ENCODE results near the gene CHPF2. TPM values are rescaled to one million over a fixed set of nuclear protein-coding genes. Genes with fewer than 3 reads are reported as not detected.

Gene CHPF2
- total RNA-seq, 2 donors from 2014 or later = 36.2 to 42.7 TPM

DNA sequence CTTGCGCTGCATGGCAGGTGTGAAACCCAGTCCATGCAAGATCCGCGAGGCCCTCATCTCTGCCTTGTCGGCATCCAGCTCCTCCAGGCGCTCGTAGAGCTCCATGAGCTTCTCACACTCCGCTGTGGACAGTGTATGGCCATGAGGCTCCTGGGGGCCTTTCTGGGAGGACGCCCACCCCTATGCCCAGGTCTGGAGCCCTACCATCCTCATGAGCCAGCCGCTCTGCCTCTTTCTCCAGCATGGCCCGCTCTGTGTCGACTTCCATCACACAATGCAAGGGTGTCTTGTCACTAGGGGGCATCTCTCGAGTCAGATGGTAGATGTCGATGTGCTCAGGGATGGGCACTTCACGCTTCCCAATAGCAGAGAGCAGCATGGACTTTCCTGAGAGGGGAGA, 8.6 kb upstream of the CHPF2 start:
- H3K4me3 ChIP-seq = no peak overlapping the region
- no peak overlapping the region for H3K9ac ChIP-seq (ENCODE audit: low read depth in 2 of 2, low read length in 2 of 2)
- intact Hi-C loops (cut with DNase I) = no loop called here
- no peaks in the 10 kb centered on the region for H3K27me3 ChIP-seq
- DNase-seq = no peak
- TF ChIP-seq CTCF (IDR thresholded peaks at IDR 0.05) = no peak
- no peak overlapping the region for H3K27ac ChIP-seq
- H3K4me1 ChIP-seq = peaks cover 3% of the 10 kb centered on the region
- H3K36me3 ChIP-seq = peaks cover 8% of the 10 kb centered on the region
- H3K9me3 ChIP-seq = no peaks in the 10 kb centered on the region

DNA sequence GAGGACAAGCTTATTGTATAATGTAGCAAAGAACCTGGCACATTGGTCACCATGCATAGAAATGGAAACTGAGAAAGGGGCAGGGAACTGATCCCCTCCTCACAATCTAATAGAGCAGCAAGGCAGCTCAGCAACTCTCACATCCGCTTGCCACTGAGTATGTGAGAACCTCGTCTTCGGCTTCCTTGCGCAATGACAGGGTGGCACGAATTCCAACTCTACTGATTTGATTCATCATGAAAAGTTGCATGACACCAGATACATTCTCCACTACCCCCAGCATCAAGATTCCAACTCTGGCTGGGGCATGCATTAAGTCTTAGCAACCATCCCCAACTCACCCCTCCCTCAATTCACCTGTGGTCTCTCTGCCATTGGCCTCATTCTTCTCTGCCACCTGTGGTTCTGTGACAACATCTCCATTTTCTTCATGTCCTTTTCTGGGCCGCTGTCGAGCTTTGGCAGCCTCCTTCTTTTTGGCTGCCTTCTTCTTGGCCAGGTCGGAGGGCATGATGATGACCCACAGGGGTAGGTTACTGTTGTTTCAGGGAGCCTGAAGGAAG, 6.3 kb upstream of the CHPF2 start:
- Histone ChIP-seq H3K27me3 (no peaks in the 10 kb centered on the region), H3K4me3 (peak overlapping the region; percentile 83), H3K9ac (ENCODE audit: low read depth in 2 of 2, low read length in 2 of 2) (peak overlapping the region; percentile 66 to 82), H3K36me3 (peaks cover 8% of the 10 kb centered on the region), H3K4me1 (peaks cover 3% of the 10 kb centered on the region), H3K27ac (no peak overlapping the region), H3K9me3 (no peaks in the 10 kb centered on the region)
- TF ChIP-seq CTCF (IDR thresholded peaks at IDR 0.05) = no peak
- intact Hi-C loops (cut with DNase I) = no loop called here
- DNase-seq = no peak

DNA sequence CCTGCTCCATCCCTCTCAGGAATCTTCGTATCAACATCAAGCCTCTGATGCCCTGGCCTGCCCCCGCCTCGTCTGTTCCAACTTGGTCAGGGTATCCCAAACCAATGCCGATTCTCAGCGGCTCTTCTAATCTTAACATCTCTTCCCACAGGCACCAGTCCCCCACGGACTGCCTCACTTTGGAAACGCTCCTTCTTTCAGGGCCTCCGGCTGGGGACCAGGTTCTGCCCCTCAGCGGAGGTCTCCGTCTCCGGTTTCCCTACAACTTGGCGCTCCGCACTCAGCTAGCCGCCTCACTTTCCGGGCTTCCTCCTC, 5.8 kb upstream of the CHPF2 start:
- no peak for DNase-seq
- no peak for TF ChIP-seq CTCF (IDR thresholded peaks at IDR 0.05)
- H3K4me1 ChIP-seq = peaks cover 3% of the 10 kb centered on the region
- H3K36me3 ChIP-seq = peaks cover 8% of the 10 kb centered on the region
- H3K4me3 ChIP-seq = peak overlapping the region; percentile 83
- H3K27me3 ChIP-seq = no peaks in the 10 kb centered on the region
- intact Hi-C loops (cut with DNase I) = no loop called here
- peak overlapping the region; percentile 66 to 82 for H3K9ac ChIP-seq (ENCODE audit: low read depth in 2 of 2, low read length in 2 of 2)
- no peaks in the 10 kb centered on the region for H3K9me3 ChIP-seq
- H3K27ac ChIP-seq = peak overlapping the region; percentile 86

- no peaks in the 10 kb centered on the region for H3K27me3 ChIP-seq
- DNase-seq = peak; percentile 99
- no peak for TF ChIP-seq CTCF (IDR thresholded peaks at IDR 0.05)
- peaks cover 8% of the 10 kb centered on the region for H3K36me3 ChIP-seq
- H3K9me3 ChIP-seq = no peaks in the 10 kb centered on the region
- peak within 1 kb of the TSS; percentile 83 for H3K4me3 ChIP-seq
- peaks cover 3% of the 10 kb centered on the region for H3K4me1 ChIP-seq
- intact Hi-C loops (cut with DNase I) = no loop called here
- peak within 1 kb of the TSS; percentile 86 for H3K27ac ChIP-seq
- peak within 1 kb of the TSS; percentile 66 to 82 for H3K9ac ChIP-seq (ENCODE audit: low read depth in 2 of 2, low read length in 2 of 2)
Measured at GRCh38 chr7:151226875-151227782, 5.2 kb upstream of the CHPF2 start, which contains the start of gene ABCF2. Gene ABCF2, minus strand, starts transcription at chr7:151227205. Its CDS starts 747 bp downstream, at chr7:151226458.

GRCh38 chr7:151228024-151228866, 4.0 kb upstream of the CHPF2 start:
- Histone ChIP-seq H3K27me3 (no peaks in the 10 kb centered on the region), H3K27ac (peak overlapping the region; percentile 86), H3K9ac (ENCODE audit: low read depth in 2 of 2, low read length in 2 of 2) (peak overlapping the region; percentile 46 to 66), H3K4me1 (peaks cover 5% of the 10 kb centered on the region), H3K36me3 (peaks cover 8% of the 10 kb centered on the region), H3K4me3 (peak overlapping the region; percentile 83), H3K9me3 (no peaks in the 10 kb centered on the region)
- intact Hi-C loops (cut with DNase I) = no loop called here
- DNase-seq = peak; percentile 77
- TF ChIP-seq CTCF (IDR thresholded peaks at IDR 0.05) = no peak

Measured in colonic mucosa (tissue), 4 donors.